T-helper 1 cell treated with Interleukin-12 subunit alpha and Interleukin-12 subunit beta and Interleukin-4 antibody, amounts not matched to agents 30 μg/mL and 1 μg/mL, for 36 hours (primary cell): ENCODE measurements around the gene SCNN1B.
"Not testable (repeated sequence)": the region's sequence is repeated elsewhere in the genome, so short reads cannot be mapped to it uniquely, and the experiment has no call there.

Source experiments
- H3K27ac Mint-ChIP-seq: one replicate; pipeline ENCODE4 v1.8.0; 2021; ENCODE audit warnings: mild to moderate bottlenecking, mixed read lengths
- H3K27me3 Mint-ChIP-seq: one replicate; pipeline ENCODE4 v1.8.0; 2021; ENCODE audit warnings: low read depth, mixed read lengths
- H3K36me3 Mint-ChIP-seq: one replicate; pipeline ENCODE4 v1.8.0; 2021; ENCODE audit warnings: low read depth, mixed read lengths
- H3K4me1 Mint-ChIP-seq: one replicate; pipeline ENCODE4 v1.8.0; 2021; ENCODE audit warnings: low read depth, mixed read lengths
- H3K4me3 Mint-ChIP-seq: one replicate; pipeline ENCODE4 v1.8.0; 2021; ENCODE audit warnings: mild to moderate bottlenecking, moderate library complexity, mixed read lengths
- H3K9me3 Mint-ChIP-seq: one replicate; pipeline ENCODE4 v1.8.0; 2021; ENCODE audit warnings: mixed read lengths

The SCNN1B gene

DNA sequence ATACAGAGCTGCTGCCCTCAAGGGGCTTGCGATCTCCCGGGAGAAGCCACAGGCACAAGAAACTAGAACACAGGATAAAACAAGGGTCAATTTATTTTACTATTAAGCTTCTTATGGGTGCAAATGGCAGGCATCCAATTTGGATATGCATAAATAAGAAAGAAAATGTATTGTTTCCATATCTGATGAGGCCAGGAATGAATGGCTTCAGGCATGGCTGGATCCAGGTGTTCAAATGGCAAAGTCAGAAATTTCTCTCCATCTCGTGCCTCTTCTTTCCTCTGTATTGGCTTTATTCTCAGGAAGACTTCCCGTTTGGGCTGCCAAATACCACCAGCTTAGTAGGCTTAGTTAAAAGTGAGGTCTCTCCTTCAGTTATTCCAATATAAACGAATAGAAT, 43.1 kb downstream of the SCNN1B start:
- H3K27ac Mint-ChIP-seq = no peak overlapping the region
- H3K27me3 Mint-ChIP-seq = peaks cover 10% of the 10 kb centered on the region
- no peaks in the 10 kb centered on the region for H3K4me1 Mint-ChIP-seq
- H3K9me3 Mint-ChIP-seq = no peaks in the 10 kb centered on the region
- no peak overlapping the region for H3K4me3 Mint-ChIP-seq
- no peaks in the 10 kb centered on the region for H3K36me3 Mint-ChIP-seq

GRCh38 chr16:23348579-23349469, 46.7 kb downstream of the SCNN1B start:
- no peak overlapping the region for H3K27ac Mint-ChIP-seq
- no peaks in the 10 kb centered on the region for H3K9me3 Mint-ChIP-seq
- no peaks in the 10 kb centered on the region for H3K4me1 Mint-ChIP-seq
- H3K27me3 Mint-ChIP-seq = no peaks in the 10 kb centered on the region
- H3K36me3 Mint-ChIP-seq = no peaks in the 10 kb centered on the region
- no peak overlapping the region for H3K4me3 Mint-ChIP-seq

- no peaks in the 10 kb centered on the region for H3K27me3 Mint-ChIP-seq
- H3K36me3 Mint-ChIP-seq = no peaks in the 10 kb centered on the region
- H3K4me1 Mint-ChIP-seq = no peaks in the 10 kb centered on the region
- no peak overlapping the region for H3K27ac Mint-ChIP-seq
- no peak overlapping the region for H3K4me3 Mint-ChIP-seq
- H3K9me3 Mint-ChIP-seq = no peaks in the 10 kb centered on the region
Observed at GRCh38 chr16:23351360-23351759, 49.3 kb downstream of the SCNN1B start.

GRCh38 chr16:23353440-23353839, 51.3 kb downstream of the SCNN1B start:
- Mint-ChIP-seq H3K36me3 (no peaks in the 10 kb centered on the region), H3K4me1 (no peaks in the 10 kb centered on the region), H3K4me3 (no peak overlapping the region), H3K9me3 (no peaks in the 10 kb centered on the region), H3K27me3 (no peaks in the 10 kb centered on the region), H3K27ac (no peak overlapping the region)

DNA sequence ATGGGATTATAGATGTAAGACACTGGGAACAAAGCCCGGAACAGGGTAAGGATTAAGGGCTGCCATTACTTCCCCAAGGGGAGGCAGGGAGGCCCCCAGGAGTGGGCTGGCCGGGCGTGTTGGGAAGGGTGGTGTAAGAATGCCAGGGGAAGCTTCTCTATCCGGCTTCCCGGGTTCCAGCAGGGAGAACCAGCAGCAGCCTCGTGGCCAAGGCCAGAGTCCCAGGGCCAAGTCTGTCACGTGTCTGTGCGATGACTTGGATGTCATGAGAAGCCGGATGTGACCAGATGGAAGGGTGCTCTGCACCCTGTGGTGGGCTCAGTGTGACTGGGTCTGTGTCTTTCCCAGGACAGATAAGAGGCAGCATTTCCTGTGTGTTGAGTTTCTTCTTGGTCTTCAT, 52.1 kb downstream of the SCNN1B start:
- no peaks in the 10 kb centered on the region for H3K27me3 Mint-ChIP-seq
- no peaks in the 10 kb centered on the region for H3K4me1 Mint-ChIP-seq
- H3K27ac Mint-ChIP-seq = no peak overlapping the region
- no peaks in the 10 kb centered on the region for H3K36me3 Mint-ChIP-seq
- no peak overlapping the region for H3K4me3 Mint-ChIP-seq
- H3K9me3 Mint-ChIP-seq = no peaks in the 10 kb centered on the region

DNA sequence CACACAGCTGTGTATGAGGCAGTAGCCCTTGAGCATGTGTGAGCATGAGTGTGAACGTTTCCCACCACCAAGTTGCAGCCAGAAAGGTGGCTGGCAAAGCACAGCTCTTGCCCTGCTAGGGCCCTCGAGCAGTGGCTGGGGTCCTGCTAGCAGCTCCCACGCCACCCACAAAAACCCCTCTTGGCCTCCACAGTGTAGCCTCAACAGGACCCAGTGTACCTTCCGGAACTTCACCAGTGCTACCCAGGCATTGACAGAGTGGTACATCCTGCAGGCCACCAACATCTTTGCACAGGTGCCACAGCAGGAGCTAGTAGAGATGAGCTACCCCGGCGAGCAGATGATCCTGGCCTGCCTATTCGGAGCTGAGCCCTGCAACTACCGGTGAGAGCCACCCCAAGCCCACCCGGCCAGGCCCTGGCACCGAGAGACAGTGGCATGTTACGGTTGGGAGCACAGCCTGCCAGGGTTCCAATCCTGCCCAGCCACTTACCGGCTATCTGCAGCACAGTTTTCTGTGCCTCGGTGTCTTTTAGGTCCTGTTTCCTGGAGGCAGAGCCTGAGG, 53.1 kb downstream of the SCNN1B start:
- no peaks in the 10 kb centered on the region for H3K27me3 Mint-ChIP-seq
- no peak overlapping the region for H3K27ac Mint-ChIP-seq
- no peak overlapping the region for H3K4me3 Mint-ChIP-seq
- H3K9me3 Mint-ChIP-seq = no peaks in the 10 kb centered on the region
- H3K36me3 Mint-ChIP-seq = no peaks in the 10 kb centered on the region
- no peaks in the 10 kb centered on the region for H3K4me1 Mint-ChIP-seq

DNA sequence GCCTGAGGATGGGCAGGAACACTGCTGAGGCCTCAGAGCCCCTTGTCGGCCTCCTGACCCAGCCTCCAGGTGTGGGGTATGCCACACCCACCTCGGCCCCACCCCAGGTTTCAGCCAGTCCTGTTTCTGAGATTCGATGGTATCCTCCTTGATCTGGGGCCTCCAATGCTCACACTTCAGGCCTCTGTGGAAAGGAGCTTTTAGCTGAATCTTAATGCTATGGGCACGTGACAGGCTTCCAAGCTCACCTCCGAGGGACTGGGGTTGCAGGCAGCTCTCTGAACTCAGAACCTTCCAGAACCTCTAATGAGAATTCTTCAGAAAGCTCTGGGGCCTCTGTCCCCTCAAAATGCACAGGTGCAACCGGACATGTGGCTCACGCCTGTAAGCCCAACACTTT, 54.8 kb downstream of the SCNN1B start:
- H3K4me3 Mint-ChIP-seq = no peak overlapping the region

GRCh38 chr16:23357761-23358290, 55.7 kb downstream of the SCNN1B start:
- H3K27ac Mint-ChIP-seq = no peak overlapping the region

More for the DNA sequence above, 54.8 kb downstream of the SCNN1B start:
- Mint-ChIP-seq H3K36me3 (no peaks in the 10 kb centered on the region), H3K27ac (no peak overlapping the region), H3K27me3 (no peaks in the 10 kb centered on the region), H3K9me3 (no peaks in the 10 kb centered on the region), H3K4me1 (no peaks in the 10 kb centered on the region)

GRCh38 chr16:23359092-23359760, 57.1 kb downstream of the SCNN1B start:
- H3K9me3 Mint-ChIP-seq = no peaks in the 10 kb centered on the region
- H3K36me3 Mint-ChIP-seq = no peaks in the 10 kb centered on the region
- H3K27me3 Mint-ChIP-seq = no peaks in the 10 kb centered on the region
- no peaks in the 10 kb centered on the region for H3K4me1 Mint-ChIP-seq
- H3K27ac Mint-ChIP-seq = no peak overlapping the region
- no peak overlapping the region for H3K4me3 Mint-ChIP-seq

More at GRCh38 chr16:23357761-23358290, 55.7 kb downstream of the SCNN1B start:
- H3K4me1 Mint-ChIP-seq = no peaks in the 10 kb centered on the region
- H3K36me3 Mint-ChIP-seq = no peaks in the 10 kb centered on the region
- no peaks in the 10 kb centered on the region for H3K27me3 Mint-ChIP-seq
- no peaks in the 10 kb centered on the region for H3K9me3 Mint-ChIP-seq
- H3K4me3 Mint-ChIP-seq = no peak overlapping the region

DNA sequence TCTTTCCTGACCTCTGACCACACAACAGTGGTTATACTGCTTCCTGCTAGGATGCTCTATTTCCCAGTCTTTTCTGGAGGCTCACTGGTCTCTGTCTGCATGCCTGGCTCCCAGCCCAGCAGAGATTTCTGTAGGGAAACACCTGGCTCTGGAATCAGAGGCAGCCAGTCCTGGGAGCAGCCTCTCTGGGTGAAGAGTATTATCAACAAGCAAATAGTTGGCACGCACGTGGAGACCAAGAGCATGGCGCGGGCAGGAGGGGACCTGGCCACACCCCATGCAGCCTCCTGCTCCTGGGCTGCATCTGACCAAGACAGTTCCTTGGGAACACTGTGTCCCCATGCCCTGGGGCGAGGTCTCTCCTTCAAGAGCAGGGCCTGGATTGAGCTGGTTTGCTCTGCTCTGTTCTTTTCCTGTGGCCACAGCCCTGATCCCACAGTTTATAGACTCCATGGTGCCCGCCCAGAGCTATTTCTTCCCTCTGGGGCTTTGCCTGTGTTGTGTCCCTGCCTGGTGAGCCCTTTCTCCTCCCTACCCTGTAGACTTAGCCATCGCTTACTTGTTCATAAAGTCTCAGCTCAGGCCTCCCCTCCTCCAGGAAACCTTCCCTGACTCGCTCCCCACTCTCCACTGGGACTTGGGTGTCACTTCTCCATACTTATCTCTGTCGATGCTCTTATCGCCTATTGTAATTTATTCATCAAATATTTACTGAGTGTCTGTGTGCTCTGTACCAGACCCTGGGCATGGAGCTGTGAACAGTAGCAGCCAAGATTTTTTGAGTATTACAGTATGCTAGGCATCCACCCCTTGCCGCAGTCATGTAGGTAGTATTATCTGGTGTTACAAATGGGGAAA, 60.6 kb downstream of the SCNN1B start:
- no peaks in the 10 kb centered on the region for H3K27me3 Mint-ChIP-seq
- no peaks in the 10 kb centered on the region for H3K36me3 Mint-ChIP-seq
- H3K4me1 Mint-ChIP-seq = peaks cover 9% of the 10 kb centered on the region
- H3K9me3 Mint-ChIP-seq = no peaks in the 10 kb centered on the region
- H3K4me3 Mint-ChIP-seq = no peak overlapping the region
- no peak overlapping the region for H3K27ac Mint-ChIP-seq

- Mint-ChIP-seq H3K27me3 (no peaks in the 10 kb centered on the region), H3K4me3 (no peak overlapping the region), H3K36me3 (no peaks in the 10 kb centered on the region), H3K9me3 (no peaks in the 10 kb centered on the region), H3K27ac (no peak overlapping the region), H3K4me1 (peaks cover 9% of the 10 kb centered on the region)
Observed at GRCh38 chr16:23365602-23366240, 63.6 kb downstream of the SCNN1B start.

DNA sequence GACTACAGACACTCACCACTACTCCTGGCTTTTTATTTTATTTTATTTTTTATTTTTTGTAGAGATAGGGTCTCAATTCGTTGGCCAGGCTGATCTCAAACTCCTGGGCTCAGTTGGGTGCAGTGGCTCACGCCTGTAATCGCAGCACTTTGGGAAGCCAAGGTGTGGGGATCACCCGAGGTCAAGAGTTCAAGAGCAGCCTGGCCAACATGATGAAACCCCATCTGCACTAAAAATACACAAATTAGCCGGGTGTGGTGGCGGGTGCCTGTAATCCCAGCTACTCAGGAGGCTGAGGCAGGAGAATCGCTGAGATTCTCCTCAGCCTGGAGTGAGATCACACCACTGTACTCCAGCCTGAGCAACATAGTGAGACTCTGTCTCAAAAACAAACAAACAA, 64.2 kb downstream of the SCNN1B start:
- not testable (repeated sequence) for H3K27ac Mint-ChIP-seq, H3K36me3 Mint-ChIP-seq, H3K9me3 Mint-ChIP-seq, H3K4me1 Mint-ChIP-seq, H3K27me3 Mint-ChIP-seq, H3K4me3 Mint-ChIP-seq

GRCh38 chr16:23367564-23367963, 65.5 kb downstream of the SCNN1B start:
- Mint-ChIP-seq H3K4me1 (peaks cover 9% of the 10 kb centered on the region), H3K27ac (no peak overlapping the region), H3K27me3 (no peaks in the 10 kb centered on the region), H3K9me3 (no peaks in the 10 kb centered on the region), H3K4me3 (no peak overlapping the region), H3K36me3 (no peaks in the 10 kb centered on the region)

GRCh38 chr16:23367988-23368387, 65.9 kb downstream of the SCNN1B start:
- no peaks in the 10 kb centered on the region for H3K36me3 Mint-ChIP-seq
- H3K9me3 Mint-ChIP-seq = no peaks in the 10 kb centered on the region
- H3K4me1 Mint-ChIP-seq = peaks cover 9% of the 10 kb centered on the region
- H3K27me3 Mint-ChIP-seq = no peaks in the 10 kb centered on the region
- H3K4me3 Mint-ChIP-seq = no peak overlapping the region
- H3K27ac Mint-ChIP-seq = no peak overlapping the region
